ENCODE data around the gene HECTD3. TPM values are rescaled to one million over a fixed set of nuclear protein-coding genes. Genes with fewer than 3 reads are reported as not detected.

Gene HECTD3
- total RNA-seq, 1 experiment from 2014 or later, result 25.3 TPM

- CTCF ChIA-PET, result no interaction called here
- intact Hi-C loops (cut with micrococcal nuclease), result no loop called here
- no peak for ATAC-seq
- no peaks in the 10 kb centered on the region for H3F3A ChIP-seq (ENCODE audit: low read length, unreplicated experiment)
- H3K9me3 ChIP-seq (ENCODE audit: low read length), result no peaks in the 10 kb centered on the region
- no peak for TF ChIP-seq CTCF (conservative IDR thresholded peaks at IDR 0.05; ENCODE audit: low read depth, low read length)
- no peak for TF ChIP-seq EZH2 (IDR thresholded peaks at IDR 0.05; ENCODE audit: low read length, unreplicated experiment)
- no peak for TF ChIP-seq EZH2phosphoT487 (IDR thresholded peaks at IDR 0.05; ENCODE audit: borderline replicate concordance, low read length)
- no peak overlapping the region for H3K9ac ChIP-seq (ENCODE audit: low read length)
- POLR2A ChIA-PET (ENCODE audit: unreplicated experiment), result no interaction called here
- no peak overlapping the region for H3K4me3 ChIP-seq (ENCODE audit: low read length)
- no peak overlapping the region for H3K27ac ChIP-seq (ENCODE audit: low read length)
- no TSS peak for BruUV-seq (replicated peaks)
- no peaks in the 10 kb centered on the region for H3K79me2 ChIP-seq (ENCODE audit: low read length)
- no peaks in the 10 kb centered on the region for H4K20me1 ChIP-seq (ENCODE audit: low read length)
- H3K36me3 ChIP-seq (ENCODE audit: low read depth, low read length), result peaks cover 15% of the 10 kb centered on the region; the same call in 1 of the 2 replicates
- no peaks in the 10 kb centered on the region for H3K4me1 ChIP-seq (ENCODE audit: insufficient read depth, low read length)
- no peak for DNase-seq
- no peaks in the 10 kb centered on the region for H3K9me2 ChIP-seq (replicated peaks; ENCODE audit: low read length)
- no peak overlapping the region for H2AFZ ChIP-seq (ENCODE audit: low read length)
- no peak overlapping the region for H3K4me2 ChIP-seq (ENCODE audit: low read length)
- no peaks in the 10 kb centered on the region for H3K27me3 ChIP-seq (ENCODE audit: low read length)
These were observed 34.9 kb downstream of the HECTD3 start for GRCh38 chr1:44976252-44976651.

GRCh38 chr1:44973645-44974044 is 37.5 kb downstream of the HECTD3 start:
- no peak overlapping the region for H2AFZ ChIP-seq (ENCODE audit: low read length)
- CTCF ChIA-PET, result no interaction called here
- no peak overlapping the region for H3K4me2 ChIP-seq (ENCODE audit: low read length)
- H3K9me2 ChIP-seq (replicated peaks; ENCODE audit: low read length), result no peaks in the 10 kb centered on the region
- H3K79me2 ChIP-seq (ENCODE audit: low read length), result peaks cover 5% of the 10 kb centered on the region
- ATAC-seq, result no peak
- POLR2A ChIA-PET (ENCODE audit: unreplicated experiment), result no interaction called here
- H3K36me3 ChIP-seq (ENCODE audit: low read depth, low read length), result peaks cover 15% of the 10 kb centered on the region; the same call in 1 of the 2 replicates
- H3F3A ChIP-seq (ENCODE audit: low read length, unreplicated experiment), result no peaks in the 10 kb centered on the region
- TF ChIP-seq CTCF (conservative IDR thresholded peaks at IDR 0.05; ENCODE audit: low read depth, low read length) (no peak), EZH2phosphoT487 (IDR thresholded peaks at IDR 0.05; ENCODE audit: borderline replicate concordance, low read length) (no peak), EZH2 (IDR thresholded peaks at IDR 0.05; ENCODE audit: low read length, unreplicated experiment) (no peak)
- peaks cover 20% of the 10 kb centered on the region for H3K4me1 ChIP-seq (ENCODE audit: insufficient read depth, low read length)
- H3K4me3 ChIP-seq (ENCODE audit: low read length), result no peak overlapping the region
- no peak overlapping the region for H3K9ac ChIP-seq (ENCODE audit: low read length)
- H3K27ac ChIP-seq (ENCODE audit: low read length), result no peak overlapping the region
- no peaks in the 10 kb centered on the region for H3K9me3 ChIP-seq (ENCODE audit: low read length)
- intact Hi-C loops (cut with micrococcal nuclease), result no loop called here
- no peak for DNase-seq
- no TSS peak for BruUV-seq (replicated peaks)
- H4K20me1 ChIP-seq (ENCODE audit: low read length), result no peaks in the 10 kb centered on the region
- no peaks in the 10 kb centered on the region for H3K27me3 ChIP-seq (ENCODE audit: low read length)

DNA sequence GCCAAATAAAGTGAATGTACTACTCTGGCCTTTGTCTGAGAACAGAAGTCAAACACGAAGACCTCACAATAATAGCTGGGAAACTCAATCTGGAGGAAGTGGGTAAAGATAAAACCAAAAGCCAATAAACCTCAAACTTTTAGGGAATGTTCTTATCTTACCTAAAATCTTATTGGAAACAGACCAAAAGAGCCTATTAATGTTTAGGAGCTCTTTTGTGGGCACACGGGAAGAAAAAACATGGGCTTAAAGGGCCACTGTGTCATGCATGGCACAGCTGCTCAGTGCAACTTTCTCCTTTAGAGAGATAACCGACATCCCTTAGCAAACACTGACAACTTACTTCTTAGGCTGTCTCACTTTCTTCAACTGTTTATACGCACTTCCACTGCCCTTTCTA is 40.8 kb downstream of the HECTD3 start:
- H3K27me3 ChIP-seq (ENCODE audit: low read length), result no peaks in the 10 kb centered on the region
- H3K9ac ChIP-seq (ENCODE audit: low read length), result no peak overlapping the region
- no peak overlapping the region for H2AFZ ChIP-seq (ENCODE audit: low read length)
- H3K4me2 ChIP-seq (ENCODE audit: low read length), result peak overlapping the region; percentile 52
- no TSS peak for BruUV-seq (replicated peaks)
- H3K4me1 ChIP-seq (ENCODE audit: insufficient read depth, low read length), result peaks cover 20% of the 10 kb centered on the region
- no peaks in the 10 kb centered on the region for H3K9me3 ChIP-seq (ENCODE audit: low read length)
- intact Hi-C loops (cut with micrococcal nuclease), result loop anchor here (2.0 kb wide), 1 partner anchor 46 kb away; no protein-coding TSS in a partner anchor
- peak; percentile 95 for ATAC-seq
- no peaks in the 10 kb centered on the region for H4K20me1 ChIP-seq (ENCODE audit: low read length)
- CTCF ChIA-PET, result interaction anchor here (0.6 kb wide), 2 partner anchors 40 to 70 kb away, joined by 3 read pairs; no protein-coding TSS in a partner anchor
- no peaks in the 10 kb centered on the region; the same call in 1 of the 2 replicates for H3K36me3 ChIP-seq (ENCODE audit: low read depth, low read length)
- TF ChIP-seq CTCF (conservative IDR thresholded peaks at IDR 0.05; ENCODE audit: low read depth, low read length) (no peak), EZH2 (IDR thresholded peaks at IDR 0.05; ENCODE audit: low read length, unreplicated experiment) (no peak), EZH2phosphoT487 (IDR thresholded peaks at IDR 0.05; ENCODE audit: borderline replicate concordance, low read length) (no peak)
- POLR2A ChIA-PET (ENCODE audit: unreplicated experiment), result interaction anchor here (0.6 to 0.7 kb wide), 2 partner anchors 151 to 165 kb away, joined by 3 to 4 read pairs; no protein-coding TSS in a partner anchor
- no peaks in the 10 kb centered on the region for H3F3A ChIP-seq (ENCODE audit: low read length, unreplicated experiment)
- peak; percentile 80 for DNase-seq
- H3K4me3 ChIP-seq (ENCODE audit: low read length), result no peak overlapping the region
- H3K9me2 ChIP-seq (replicated peaks; ENCODE audit: low read length), result no peaks in the 10 kb centered on the region
- H3K27ac ChIP-seq (ENCODE audit: low read length), result peak overlapping the region; percentile 45
- peaks cover 5% of the 10 kb centered on the region for H3K79me2 ChIP-seq (ENCODE audit: low read length)

Data from PC-3 (cell line).